ENCODE measurements around the gene GRID2. TPM values are rescaled to one million over a fixed set of nuclear protein-coding genes. Genes with fewer than 3 reads are reported as not detected.

GRID2 gene
- total and polyA plus RNA-seq, 10 of the 15 experiments (the other 5 are each of a cell fraction or from before 2014, with no cell fraction given), result not detected

DNA sequence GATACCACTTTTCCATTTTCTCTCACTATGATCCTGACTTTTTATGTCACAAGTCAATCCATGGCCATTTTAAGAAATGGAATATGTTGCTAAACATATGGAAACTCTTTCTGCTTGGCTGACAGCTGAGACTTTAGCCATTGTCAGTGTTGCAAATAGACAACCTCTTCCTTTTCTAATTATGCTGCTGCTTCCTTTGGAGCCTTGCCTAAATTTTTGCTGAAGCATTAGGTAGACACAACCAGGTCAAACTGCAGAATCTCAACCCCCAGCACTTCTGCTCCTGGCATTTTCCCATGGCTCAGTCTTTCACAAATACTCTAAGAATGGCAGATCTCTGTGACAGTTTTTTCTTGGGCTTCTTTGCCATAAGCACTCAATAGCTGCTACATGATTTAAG lies 543.3 kb downstream of the GRID2 start:
- H3K9ac ChIP-seq (ENCODE audit: control insufficient read depth, insufficient read depth, low read length), result no peak overlapping the region
- no peak for ATAC-seq
- in situ Hi-C loops (cut with MboI) (no loop called here), intact Hi-C loops (cut with micrococcal nuclease; ENCODE audit: unreplicated experiment) (no loop called here)
- DNase-seq (ENCODE audit: low read depth, low spot score), result no peak
- FAIRE-seq, result no peak
- H3K27ac ChIP-seq (ENCODE audit: control insufficient read depth, insufficient read depth), result no peak overlapping the region
- H3K4me1 ChIP-seq (ENCODE audit: control insufficient read depth, insufficient read depth, low read length), result no peaks in the 10 kb centered on the region
- no peaks in the 10 kb centered on the region for H3K9me3 ChIP-seq (replicated peaks; ENCODE audit: control insufficient read depth, insufficient read depth, low read length)
- no peaks in the 10 kb centered on the region for H3K79me2 ChIP-seq (ENCODE audit: control insufficient read depth, insufficient read depth, low read length)
- H4K20me1 ChIP-seq (ENCODE audit: control insufficient read depth, insufficient read depth), result no peaks in the 10 kb centered on the region
- RAD21 ChIA-PET (ENCODE audit: unreplicated experiment), result no interaction called here
- TF ChIP-seq YBX1 (IDR thresholded peaks at IDR 0.05) (no peak), ATF7 (IDR thresholded peaks at IDR 0.05; ENCODE audit: low read depth) (no peak), PML (IDR thresholded peaks at IDR 0.05; ENCODE audit: low read length) (no peak)
- no TSS peak for BruUV-seq (replicated peaks)
- no peak overlapping the region for H3K4me2 ChIP-seq (ENCODE audit: control insufficient read depth, insufficient read depth)
- SMC1A ChIA-PET (ENCODE audit: uncharacterized antibody, unreplicated experiment), result interaction anchor here (1.3 kb wide), 1 partner anchor 26 kb away, joined by 3 read pairs; no protein-coding TSS in a partner anchor
- POLR2A ChIA-PET, result no interaction called here
- H2AFZ ChIP-seq (ENCODE audit: control insufficient read depth, low read depth, low read length), result no peak overlapping the region
- H3K36me3 ChIP-seq (ENCODE audit: control insufficient read depth in 2 of 2, insufficient read depth in 2 of 2, low read length in 1 of 2), result no peaks in the 10 kb centered on the region
- H3K4me3 ChIP-seq, result no peak overlapping the region
- H3K27me3 ChIP-seq (replicated peaks in 1 of 2; ENCODE audit: control insufficient read depth in 2 of 2, insufficient read depth in 2 of 2, low read length in 1 of 2), result no peaks in the 10 kb centered on the region
- CTCF ChIA-PET, result no interaction called here

DNA sequence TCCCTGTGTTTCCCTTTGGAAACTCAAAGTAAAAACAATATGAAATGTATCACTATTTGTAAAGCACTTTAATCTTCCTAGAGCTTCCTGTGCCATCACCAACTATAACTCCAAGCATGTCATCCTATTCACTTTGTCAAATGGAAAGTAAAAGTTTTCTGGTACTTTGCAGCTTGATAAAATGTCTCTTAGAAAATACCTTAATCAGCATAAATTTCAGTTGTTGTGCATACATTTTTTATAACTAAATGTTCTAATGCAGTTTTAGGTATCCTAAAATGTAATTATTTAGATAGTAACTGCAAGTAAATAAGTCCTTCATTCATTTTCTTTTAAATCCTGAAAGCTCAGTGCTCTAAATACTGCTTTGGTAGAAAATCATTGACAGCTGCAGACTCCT lies 558.7 kb downstream of the GRID2 start:
- no peaks in the 10 kb centered on the region for H4K20me1 ChIP-seq (ENCODE audit: control insufficient read depth, insufficient read depth)
- H3K79me2 ChIP-seq (ENCODE audit: control insufficient read depth, insufficient read depth, low read length), result no peaks in the 10 kb centered on the region
- in situ Hi-C loops (cut with MboI) (no loop called here), intact Hi-C loops (cut with micrococcal nuclease; ENCODE audit: unreplicated experiment) (no loop called here)
- no peak for TF ChIP-seq EP300 (IDR thresholded peaks at IDR 0.05; ENCODE audit: borderline replicate concordance in 1 of 2, control insufficient read depth in 1 of 2, low read depth in 2 of 2, low read length in 2 of 2)
- H3K4me3 ChIP-seq, result no peak overlapping the region
- H2AFZ ChIP-seq (ENCODE audit: control insufficient read depth, low read depth, low read length), result no peak overlapping the region
- H3K4me1 ChIP-seq (ENCODE audit: control insufficient read depth, insufficient read depth, low read length), result no peaks in the 10 kb centered on the region
- H3K27ac ChIP-seq (ENCODE audit: control insufficient read depth, insufficient read depth), result no peak overlapping the region
- SMC1A ChIA-PET (ENCODE audit: uncharacterized antibody, unreplicated experiment), result interaction anchor here (0.9 kb wide), 1 partner anchor 35 kb away, joined by 3 read pairs; no protein-coding TSS in a partner anchor
- BruUV-seq (replicated peaks), result no TSS peak
- CTCF ChIA-PET, result no interaction called here
- ATAC-seq, result no peak
- H3K9me3 ChIP-seq (replicated peaks; ENCODE audit: control insufficient read depth, insufficient read depth, low read length), result no peaks in the 10 kb centered on the region
- no peak overlapping the region for H3K9ac ChIP-seq (ENCODE audit: control insufficient read depth, insufficient read depth, low read length)
- H3K4me2 ChIP-seq (ENCODE audit: control insufficient read depth, insufficient read depth), result no peak overlapping the region
- RAD21 ChIA-PET (ENCODE audit: unreplicated experiment), result no interaction called here
- FAIRE-seq, result no peak
- POLR2A ChIA-PET, result no interaction called here
- no peaks in the 10 kb centered on the region for H3K36me3 ChIP-seq (ENCODE audit: control insufficient read depth in 2 of 2, insufficient read depth in 2 of 2, low read length in 1 of 2)
- no peaks in the 10 kb centered on the region for H3K27me3 ChIP-seq (replicated peaks in 1 of 2; ENCODE audit: control insufficient read depth in 2 of 2, insufficient read depth in 2 of 2, low read length in 1 of 2)
- DNase-seq (ENCODE audit: low read depth, low spot score), result no peak

All from GM12878 (cell line).